Measurements from ENCODE around the gene CSH2. TPM values are rescaled to one million over a fixed set of nuclear protein-coding genes. Genes with fewer than 3 reads are reported as not detected.

CSH2 gene
- total and polyA plus RNA-seq, 9 of the 15 experiments (the other 6 are each of a cell fraction or from before 2014, with no cell fraction given) = not detected

GRCh38 chr17:63914471-63914870 lies 41.0 kb upstream of the CSH2 start:
- H3K4me2 ChIP-seq (ENCODE audit: insufficient read depth, low read length) = no peak overlapping the region
- BruUV-seq (replicated peaks) = no TSS peak
- DNase-seq (ENCODE audit: extremely low read depth in 1 of 4, low spot score in 3 of 4) (no peak), FAIRE-seq (no peak), ATAC-seq (no peak)
- ChIA-PET POLR2A (no interaction called here), CTCF (ENCODE audit: low intra/inter-chr PET ratio) (no interaction called here)
- intact Hi-C loops (cut with micrococcal nuclease) (loop anchor here (10.0 kb wide), 1 partner anchor 370 kb away; no protein-coding TSS in a partner anchor), in situ Hi-C loops (cut with MboI) (loop anchor here (5.0 to 10.0 kb wide), 3 partner anchors 110 to 370 kb away; partner anchors contain the start of genes ERN1 and ICAM2)
- H3K27ac ChIP-seq (ENCODE audit: extremely low read depth, low read depth, low read length) = no peak overlapping the region
- peaks cover 13 to 50% of the 10 kb centered on the region in 2 experiments for H3K27me3 ChIP-seq (ENCODE audit: control insufficient read depth in 2 of 2, insufficient read depth in 2 of 2, low read length in 2 of 2)
- no peak overlapping the region for H3K4me3 ChIP-seq
- H3K4me1 ChIP-seq (replicated peaks in 1 of 2; ENCODE audit: control insufficient read depth in 2 of 2, insufficient read depth in 2 of 2, low read length in 2 of 2) = no peaks in the 10 kb centered on the region; a peak in 1 of 5 replicates
- no peaks in the 10 kb centered on the region for H3K79me2 ChIP-seq (ENCODE audit: control insufficient read depth, insufficient read depth, low read length)
- 0 out of 2 replicates have a peak, but pooled peaks cover 3% of the 10 kb centered on the region for H4K20me1 ChIP-seq (replicated peaks; ENCODE audit: control insufficient read depth, insufficient read depth, low read length)
- H3K36me3 ChIP-seq (ENCODE audit: control insufficient read depth, insufficient read depth, low read length) = no peaks in the 10 kb centered on the region
- H3K9me3 ChIP-seq (replicated peaks; ENCODE audit: control insufficient read depth, insufficient read depth, low read depth, low read length) = no peaks in the 10 kb centered on the region
- no peak overlapping the region for H2AFZ ChIP-seq (ENCODE audit: low read depth, low read length)
- 43% methylated on average over 7 of the region's 7 CpGs for whole genome bisulfite sequencing (ENCODE audit: insufficient coverage, low coverage, missing lambda C conversion rate)
- H3K9ac ChIP-seq (ENCODE audit: insufficient read depth in 1 of 2, low read depth in 2 of 2, low read length in 2 of 2) = no peak overlapping the region
- no peaks in the 10 kb centered on the region for H3K9me1 ChIP-seq (ENCODE audit: control insufficient read depth, insufficient read depth, low read length)
- TF ChIP-seq PHTF2 (CRISPR knock-in tag; IDR thresholded peaks at IDR 0.05) (no peak), TEAD2 (tag; IDR thresholded peaks at IDR 0.05) (no peak), CHD2 (IDR thresholded peaks at IDR 0.05; ENCODE audit: low read depth, low read length) (no peak), GTF2E2 (tag; IDR thresholded peaks at IDR 0.05) (no peak), ELK1 (CRISPR knock-in tag; IDR thresholded peaks at IDR 0.05) (no peak), PRDM10 (IDR thresholded peaks at IDR 0.05; ENCODE audit: partially characterized antibody) (no peak), KAT7 (CRISPR knock-in tag; IDR thresholded peaks at IDR 0.05; ENCODE audit: borderline replicate concordance) (no peak), TEAD1 (CRISPR knock-in tag; IDR thresholded peaks at IDR 0.05) (no peak), ZNF274 (IDR thresholded peaks at IDR 0.05; ENCODE audit: borderline replicate concordance, low read depth, low read length) (no peak), NEUROD1 (IDR thresholded peaks at IDR 0.05; ENCODE audit: borderline replicate concordance, low read depth, low read length, partially characterized antibody) (no peak), ZFP1 (CRISPR knock-in tag; IDR thresholded peaks at IDR 0.05) (no peak)
- TF ChIP-seq, protein P1, sequence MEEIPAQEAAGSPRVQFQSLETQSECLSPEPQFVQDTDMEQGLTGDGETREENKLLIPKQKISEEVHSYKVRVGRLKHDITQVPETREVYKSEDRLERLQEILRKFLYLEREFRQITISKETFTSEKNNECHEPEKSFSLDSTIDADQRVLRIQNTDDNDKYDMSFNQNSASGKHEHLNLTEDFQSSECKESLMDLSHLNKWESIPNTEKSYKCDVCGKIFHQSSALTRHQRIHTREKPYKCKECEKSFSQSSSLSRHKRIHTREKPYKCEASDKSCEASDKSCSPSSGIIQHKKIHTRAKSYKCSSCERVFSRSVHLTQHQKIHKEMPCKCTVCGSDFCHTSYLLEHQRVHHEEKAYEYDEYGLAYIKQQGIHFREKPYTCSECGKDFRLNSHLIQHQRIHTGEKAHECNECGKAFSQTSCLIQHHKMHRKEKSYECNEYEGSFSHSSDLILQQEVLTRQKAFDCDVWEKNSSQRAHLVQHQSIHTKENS (CRISPR knock-in tag; IDR thresholded peaks at IDR 0.05) = no peak
- TF ChIP-seq, protein P2, sequence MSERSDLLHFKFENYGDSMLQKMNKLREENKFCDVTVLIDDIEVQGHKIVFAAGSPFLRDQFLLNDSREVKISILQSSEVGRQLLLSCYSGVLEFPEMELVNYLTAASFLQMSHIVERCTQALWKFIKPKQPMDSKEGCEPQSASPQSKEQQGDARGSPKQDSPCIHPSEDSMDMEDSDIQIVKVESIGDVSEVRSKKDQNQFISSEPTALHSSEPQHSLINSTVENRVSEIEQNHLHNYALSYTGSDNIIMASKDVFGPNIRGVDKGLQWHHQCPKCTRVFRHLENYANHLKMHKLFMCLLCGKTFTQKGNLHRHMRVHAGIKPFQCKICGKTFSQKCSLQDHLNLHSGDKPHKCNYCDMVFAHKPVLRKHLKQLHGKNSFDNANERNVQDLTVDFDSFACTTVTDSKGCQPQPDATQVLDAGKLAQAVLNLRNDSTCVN (CRISPR knock-in tag; IDR thresholded peaks at IDR 0.05) = no peak
- TF ChIP-seq, protein P3, sequence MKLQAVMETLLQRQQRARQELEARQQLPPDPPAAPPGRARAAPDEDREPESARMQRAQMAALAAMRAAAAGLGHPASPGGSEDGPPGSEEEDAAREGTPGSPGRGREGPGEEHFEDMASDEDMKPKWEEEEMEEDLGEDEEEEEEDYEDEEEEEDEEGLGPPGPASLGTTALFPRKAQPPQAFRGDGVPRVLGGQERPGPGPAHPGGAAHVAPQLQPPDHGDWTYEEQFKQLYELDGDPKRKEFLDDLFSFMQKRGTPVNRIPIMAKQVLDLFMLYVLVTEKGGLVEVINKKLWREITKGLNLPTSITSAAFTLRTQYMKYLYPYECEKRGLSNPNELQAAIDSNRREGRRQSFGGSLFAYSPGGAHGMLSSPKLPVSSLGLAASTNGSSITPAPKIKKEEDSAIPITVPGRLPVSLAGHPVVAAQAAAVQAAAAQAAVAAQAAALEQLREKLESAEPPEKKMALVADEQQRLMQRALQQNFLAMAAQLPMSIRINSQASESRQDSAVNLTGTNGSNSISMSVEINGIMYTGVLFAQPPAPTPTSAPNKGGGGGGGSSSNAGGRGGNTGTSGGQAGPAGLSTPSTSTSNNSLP (IDR thresholded peaks at IDR 0.05; ENCODE audit: borderline replicate concordance, low read depth, low read length) = no peak

Data from K562 (cell line).